ENCODE data around the gene NPTX2.

DNA sequence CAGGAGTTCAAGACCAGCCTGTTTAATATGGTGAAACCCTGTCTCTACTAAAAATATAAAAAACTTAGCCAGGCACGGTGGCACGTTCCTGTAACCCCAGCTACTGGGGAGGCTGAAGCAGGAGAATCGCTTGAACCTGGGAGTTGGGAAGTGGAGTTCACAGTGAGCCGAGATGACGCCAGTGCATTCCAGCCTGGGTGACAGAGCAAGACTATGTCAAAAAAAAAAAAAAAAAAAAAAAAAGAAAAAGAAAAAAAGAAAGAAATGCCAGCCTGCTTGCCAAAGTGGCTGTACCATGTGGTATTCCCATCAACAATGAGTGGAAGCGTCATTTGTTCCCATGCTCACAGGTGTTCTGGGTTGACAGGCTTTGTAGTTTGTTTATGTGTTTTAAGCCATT is 43.3 kb upstream of the NPTX2 start:
- TF ChIP-seq, protein P1, sequence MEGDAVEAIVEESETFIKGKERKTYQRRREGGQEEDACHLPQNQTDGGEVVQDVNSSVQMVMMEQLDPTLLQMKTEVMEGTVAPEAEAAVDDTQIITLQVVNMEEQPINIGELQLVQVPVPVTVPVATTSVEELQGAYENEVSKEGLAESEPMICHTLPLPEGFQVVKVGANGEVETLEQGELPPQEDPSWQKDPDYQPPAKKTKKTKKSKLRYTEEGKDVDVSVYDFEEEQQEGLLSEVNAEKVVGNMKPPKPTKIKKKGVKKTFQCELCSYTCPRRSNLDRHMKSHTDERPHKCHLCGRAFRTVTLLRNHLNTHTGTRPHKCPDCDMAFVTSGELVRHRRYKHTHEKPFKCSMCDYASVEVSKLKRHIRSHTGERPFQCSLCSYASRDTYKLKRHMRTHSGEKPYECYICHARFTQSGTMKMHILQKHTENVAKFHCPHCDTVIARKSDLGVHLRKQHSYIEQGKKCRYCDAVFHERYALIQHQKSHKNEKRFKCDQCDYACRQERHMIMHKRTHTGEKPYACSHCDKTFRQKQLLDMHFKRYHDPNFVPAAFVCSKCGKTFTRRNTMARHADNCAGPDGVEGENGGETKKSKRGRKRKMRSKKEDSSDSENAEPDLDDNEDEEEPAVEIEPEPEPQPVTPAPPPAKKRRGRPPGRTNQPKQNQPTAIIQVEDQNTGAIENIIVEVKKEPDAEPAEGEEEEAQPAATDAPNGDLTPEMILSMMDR (IDR thresholded peaks at IDR 0.05; ENCODE audit: low read length) = no peak
- TF ChIP-seq EZH2 (optimal IDR thresholded peaks at IDR 0.05; ENCODE audit: low read depth, low read length) (no peak), EZH2phosphoT487 (IDR thresholded peaks at IDR 0.05; ENCODE audit: low read length) (no peak)
